Measurements from ENCODE around the gene CCN6.

Gene CCN6

DNA sequence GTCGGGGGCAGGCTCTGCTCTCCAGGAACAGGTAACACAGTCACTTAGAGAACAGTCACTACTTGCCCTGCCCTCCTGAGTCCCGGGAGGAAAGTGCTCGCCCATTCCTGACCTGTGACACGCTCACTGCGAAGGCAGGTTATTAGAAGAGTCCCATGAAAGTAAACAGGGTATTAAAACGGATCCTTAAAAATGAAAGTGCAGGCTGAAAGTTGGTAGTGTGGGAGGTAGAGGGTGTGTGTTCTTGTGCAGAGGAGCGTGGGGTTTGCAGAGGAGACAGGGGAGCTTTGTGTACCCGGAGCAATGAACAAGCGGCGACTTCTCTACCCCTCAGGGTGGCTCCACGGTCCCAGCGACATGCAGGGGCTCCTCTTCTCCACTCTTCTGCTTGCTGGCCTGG is at the start of gene CCN6:
CCN6 (plus strand) TSS at position 104 of the 400 bp plus-strand sequence; CDS start at position 358, 254 bp downstream.
- no peak for DNase-seq (ENCODE audit: low read depth in 2 of 2)

DNA sequence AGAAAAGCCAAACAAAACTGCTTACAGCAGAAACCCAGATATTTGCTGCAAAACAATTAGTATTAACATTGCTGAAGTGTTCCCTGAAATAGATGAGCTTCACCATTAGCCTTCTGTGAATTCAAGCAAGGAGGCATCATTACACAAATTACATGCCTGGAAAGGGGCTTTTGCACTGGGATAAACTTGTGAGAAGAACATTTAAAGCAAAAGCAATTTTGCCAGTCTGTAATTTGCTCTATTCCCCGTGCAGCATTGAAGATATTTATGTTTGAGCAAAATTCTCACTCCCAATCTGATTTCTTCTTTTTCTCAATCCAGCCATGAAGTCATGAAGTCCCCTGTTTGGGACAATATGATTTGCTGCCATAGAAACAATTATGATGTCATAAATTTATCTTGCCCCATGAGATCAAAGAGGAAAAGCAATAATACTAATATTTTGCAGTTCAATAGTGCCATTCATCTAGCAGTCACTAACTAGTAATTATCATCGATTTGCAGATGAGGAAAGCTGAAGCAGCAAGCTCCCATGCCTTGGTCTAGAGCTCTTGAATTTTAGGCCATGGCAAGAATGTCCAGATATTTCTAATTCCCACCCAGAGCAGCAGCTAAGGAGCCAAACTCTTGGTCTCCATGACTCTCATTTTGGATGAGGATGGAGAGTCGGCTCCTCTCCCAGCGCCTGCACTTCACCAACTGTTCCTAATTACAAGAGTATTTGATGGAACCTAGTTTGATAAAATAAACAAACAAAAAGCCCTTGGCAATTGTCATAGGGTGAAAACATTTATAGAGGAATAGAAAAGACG is 49.5 kb upstream of the CCN6 start:
- no peak for DNase-seq (ENCODE audit: low read depth in 2 of 2)

DNA sequence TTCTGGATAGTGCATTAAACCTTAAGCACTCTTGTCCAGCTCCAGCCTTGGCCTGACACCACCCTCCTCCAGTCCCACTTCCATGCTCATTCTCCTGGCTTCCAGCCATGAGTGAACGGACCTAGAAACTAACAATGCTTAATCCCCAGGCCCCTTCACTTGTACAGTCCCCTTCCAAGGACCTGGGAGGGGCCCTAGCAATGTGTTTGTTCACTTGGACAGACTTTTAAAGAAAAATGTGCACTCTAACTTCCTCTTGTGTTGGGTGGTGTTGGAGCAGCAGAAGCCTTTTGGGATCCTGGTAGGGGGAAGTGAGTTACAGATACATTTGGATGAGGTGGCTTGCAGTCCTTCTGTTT is 48.9 kb upstream of the CCN6 start:
- DNase-seq (ENCODE audit: low read depth in 2 of 2), result no peak

DNA sequence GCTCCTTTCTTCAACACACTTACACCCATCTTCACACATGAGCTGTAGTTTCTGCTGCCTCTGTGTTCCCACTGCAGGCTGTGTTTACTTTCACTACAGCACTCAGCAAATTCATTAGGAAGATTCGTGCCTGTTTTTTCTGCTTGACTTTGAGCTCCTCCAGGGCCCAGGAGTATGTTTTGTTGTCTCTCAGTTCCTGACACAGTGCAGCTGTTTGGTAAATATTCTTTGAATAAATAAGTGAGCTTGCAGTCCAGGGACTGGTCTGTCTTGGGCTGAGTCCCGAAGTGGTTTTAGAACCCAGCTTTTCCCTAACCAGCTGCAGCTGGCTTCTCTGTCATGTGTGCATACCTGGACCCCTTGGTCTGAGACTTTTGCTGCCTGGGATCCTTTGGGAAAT is 46.6 kb upstream of the CCN6 start:
- DNase-seq (ENCODE audit: low read depth in 2 of 2), result no peak

DNA sequence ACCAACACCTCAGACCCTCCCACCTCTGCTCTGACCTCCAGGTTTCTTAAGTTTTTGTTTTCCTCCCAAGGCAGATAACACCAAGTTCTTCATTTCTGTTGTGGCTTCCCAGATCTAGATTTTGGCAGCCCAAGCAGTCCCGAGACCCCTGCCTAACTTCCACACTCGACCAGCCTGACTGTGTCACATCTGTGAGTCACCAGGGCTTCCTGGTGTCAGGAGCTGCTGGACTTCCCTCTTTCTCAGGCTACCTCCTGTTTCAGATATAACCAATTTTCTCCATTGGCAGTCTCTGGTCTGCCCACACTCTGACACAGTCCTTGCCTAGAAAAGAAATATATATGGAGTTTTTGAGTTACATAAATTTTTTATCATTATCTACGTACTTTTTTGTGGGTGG is 46.1 kb upstream of the CCN6 start:
- no peak for DNase-seq (ENCODE audit: low read depth in 2 of 2)

DNA sequence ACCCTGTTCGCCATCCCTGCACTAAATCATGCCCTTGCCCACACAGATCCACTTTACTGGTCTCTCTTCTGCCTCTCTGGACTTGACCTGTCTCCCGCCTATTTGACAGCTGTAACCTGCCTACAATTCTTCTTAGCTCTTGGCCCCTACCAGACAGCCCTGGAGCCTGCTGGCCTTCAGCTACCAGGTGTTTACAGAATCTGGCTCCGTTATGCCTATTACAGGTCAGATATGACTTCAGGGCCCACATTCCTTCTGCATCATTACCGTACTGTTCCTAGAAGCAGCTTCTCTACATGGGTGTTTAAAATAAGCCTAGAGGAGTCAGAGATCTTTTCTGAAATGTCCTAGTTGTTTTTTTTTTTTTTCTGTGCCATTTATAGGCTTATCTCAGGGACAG is 45.4 kb upstream of the CCN6 start:
- DNase-seq (ENCODE audit: low read depth in 2 of 2), result no peak

DNA sequence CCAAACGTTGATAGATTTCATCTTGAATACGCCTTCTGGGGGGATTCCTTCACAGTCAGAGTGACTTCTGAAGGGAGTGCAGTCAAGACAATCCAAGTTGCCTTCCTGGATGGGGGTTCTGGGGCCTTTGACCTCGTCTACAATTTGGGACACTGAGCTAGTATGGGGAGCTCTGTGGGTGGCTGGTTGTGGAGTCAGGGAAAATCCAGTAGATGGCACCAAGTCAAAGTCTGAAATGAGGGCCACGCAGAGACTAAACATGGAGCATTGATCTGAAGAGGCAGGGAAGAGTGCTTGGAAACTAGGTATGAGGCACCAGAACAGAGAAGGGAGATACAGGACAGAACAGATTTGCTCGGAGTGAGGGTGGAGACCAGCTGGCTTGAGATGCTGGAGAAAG is 43.6 kb upstream of the CCN6 start:
- DNase-seq (ENCODE audit: low read depth in 2 of 2), result no peak

DNA sequence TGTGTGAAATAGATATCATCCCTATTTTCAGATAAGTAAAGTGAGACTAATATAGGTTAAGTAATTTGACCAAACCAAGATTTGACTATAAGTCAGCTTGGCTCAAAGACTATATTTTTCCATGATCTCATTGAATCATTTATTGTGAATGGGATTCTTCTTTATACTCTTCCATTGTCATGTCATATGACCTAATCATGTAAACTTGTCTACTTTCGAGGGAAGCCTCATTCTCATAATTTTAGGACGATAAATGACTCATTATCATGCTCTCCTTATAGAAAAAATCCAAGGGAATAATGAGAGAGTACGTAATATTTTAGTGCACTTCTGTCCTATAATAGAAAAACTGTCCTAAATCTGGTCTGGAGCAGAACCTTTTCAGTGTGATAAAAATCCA is 40.9 kb upstream of the CCN6 start:
- no peak for DNase-seq (ENCODE audit: low read depth in 2 of 2)

DNA sequence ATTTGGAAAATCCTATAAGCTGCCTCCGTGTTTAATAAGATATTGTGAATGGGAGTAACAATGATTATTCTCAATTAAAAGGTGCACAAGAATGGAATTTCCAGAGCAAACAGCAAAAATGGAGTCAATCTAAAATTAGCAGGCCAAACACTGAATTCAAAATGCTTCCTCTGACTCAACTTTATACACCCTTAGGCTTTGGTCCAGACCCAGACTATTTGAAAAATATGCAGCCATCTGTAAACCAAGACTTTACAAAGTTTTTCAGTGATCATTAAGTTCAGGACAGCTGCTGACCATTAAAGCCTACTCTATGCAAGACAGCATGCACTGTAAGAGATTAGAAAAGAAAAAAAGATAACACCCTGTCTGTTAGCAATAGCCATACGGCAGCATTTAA is 39.4 kb upstream of the CCN6 start:
- no peak for DNase-seq (ENCODE audit: low read depth in 2 of 2)

DNA sequence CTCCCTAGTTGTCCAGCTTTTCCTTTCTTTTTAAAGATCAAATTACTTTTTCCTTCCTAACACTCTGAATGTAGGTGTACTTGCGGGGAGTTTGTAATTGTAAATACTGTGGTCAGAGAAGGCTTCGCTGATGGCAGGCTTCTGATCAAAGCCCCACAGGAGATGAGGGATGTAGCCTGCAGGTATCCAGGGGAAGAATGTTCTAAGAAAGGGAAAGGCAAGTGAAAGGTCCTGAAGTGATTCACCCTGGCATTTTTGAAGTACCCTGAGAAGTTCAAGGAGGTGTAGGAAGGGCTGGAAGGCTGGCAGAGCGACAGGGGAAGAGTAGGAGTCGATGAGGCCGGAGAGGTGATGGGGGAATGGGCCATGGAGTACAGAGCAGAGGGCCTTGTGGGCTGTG is 38.2 kb upstream of the CCN6 start:
- DNase-seq (ENCODE audit: low read depth in 2 of 2), result no peak

DNA sequence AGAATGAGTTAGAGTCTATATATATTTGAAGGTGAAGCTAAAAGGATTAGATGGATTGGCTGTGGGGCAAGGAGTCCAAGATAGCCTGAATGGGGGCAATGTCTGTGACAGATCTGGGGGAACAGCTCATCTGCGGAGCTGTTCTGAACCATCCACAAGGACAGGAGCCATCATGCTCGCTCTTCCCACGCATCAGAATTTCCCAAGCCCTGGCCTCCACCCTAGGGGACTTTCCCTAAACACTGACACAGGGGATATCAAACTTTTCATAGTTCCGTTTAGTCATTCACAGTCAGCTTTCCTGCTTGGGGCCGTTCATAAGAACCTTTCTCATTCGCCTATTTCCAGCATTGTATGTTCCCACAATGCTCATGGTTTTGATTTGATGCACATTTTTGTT is 37.6 kb upstream of the CCN6 start:
- no peak for DNase-seq (ENCODE audit: low read depth in 2 of 2)

DNA sequence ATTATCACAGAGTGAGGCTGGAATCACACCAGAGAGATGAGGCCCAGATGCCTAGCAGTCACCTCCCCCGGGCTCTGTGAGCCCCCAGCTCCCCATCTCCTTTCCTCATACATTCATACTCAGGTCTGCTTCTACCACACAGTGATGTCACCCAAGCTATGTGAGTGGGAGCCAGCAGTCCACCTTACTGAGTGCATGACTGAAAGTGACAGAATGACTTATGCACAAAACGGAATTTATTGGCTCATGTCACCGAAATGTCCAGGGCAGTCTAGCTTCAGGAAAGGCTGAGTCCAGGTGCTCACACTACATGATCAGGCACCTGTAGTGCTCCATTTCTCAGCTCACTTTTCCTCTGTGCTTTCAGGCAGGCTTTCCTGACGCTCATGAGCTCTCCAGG is 36.7 kb upstream of the CCN6 start:
- no peak for DNase-seq (ENCODE audit: low read depth in 2 of 2)

DNA sequence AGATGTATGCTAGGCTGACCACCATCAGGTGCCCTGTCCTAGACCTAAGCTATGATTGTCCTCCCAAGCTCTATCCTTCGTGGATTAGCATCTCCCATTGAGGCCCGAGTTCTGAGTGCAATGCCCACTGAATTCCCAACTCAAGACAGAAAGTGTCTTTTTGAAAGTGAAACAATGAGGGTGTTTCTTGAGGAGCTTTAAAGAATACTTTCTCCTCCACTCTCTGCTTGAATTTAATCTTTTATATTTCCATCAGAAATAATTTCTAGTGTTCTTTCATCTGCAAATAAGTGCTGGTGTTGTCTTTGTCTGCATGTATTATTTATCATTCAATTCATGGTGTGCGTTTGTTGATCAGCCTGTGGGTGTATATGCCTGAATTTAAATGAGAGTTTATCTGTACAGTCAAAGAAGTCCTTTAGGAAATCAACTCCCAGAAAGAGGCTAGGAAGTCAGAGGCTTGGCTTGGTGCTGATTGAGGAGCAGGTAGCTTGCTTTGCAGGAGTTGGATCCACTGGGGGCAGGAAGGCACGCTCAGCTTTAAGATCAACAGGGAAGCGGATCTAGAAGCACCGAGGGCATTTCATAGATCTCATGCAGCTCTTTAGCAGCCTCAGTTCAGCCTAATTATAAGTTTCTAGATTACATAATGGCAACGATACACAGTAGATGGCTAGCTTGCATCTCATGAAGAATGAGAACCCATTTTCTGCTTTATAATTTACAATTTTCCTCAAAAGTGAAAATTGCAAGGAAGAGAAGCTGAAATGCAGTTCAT is 36.0 kb upstream of the CCN6 start:
- DNase-seq (ENCODE audit: low read depth in 2 of 2), result no peak

DNA sequence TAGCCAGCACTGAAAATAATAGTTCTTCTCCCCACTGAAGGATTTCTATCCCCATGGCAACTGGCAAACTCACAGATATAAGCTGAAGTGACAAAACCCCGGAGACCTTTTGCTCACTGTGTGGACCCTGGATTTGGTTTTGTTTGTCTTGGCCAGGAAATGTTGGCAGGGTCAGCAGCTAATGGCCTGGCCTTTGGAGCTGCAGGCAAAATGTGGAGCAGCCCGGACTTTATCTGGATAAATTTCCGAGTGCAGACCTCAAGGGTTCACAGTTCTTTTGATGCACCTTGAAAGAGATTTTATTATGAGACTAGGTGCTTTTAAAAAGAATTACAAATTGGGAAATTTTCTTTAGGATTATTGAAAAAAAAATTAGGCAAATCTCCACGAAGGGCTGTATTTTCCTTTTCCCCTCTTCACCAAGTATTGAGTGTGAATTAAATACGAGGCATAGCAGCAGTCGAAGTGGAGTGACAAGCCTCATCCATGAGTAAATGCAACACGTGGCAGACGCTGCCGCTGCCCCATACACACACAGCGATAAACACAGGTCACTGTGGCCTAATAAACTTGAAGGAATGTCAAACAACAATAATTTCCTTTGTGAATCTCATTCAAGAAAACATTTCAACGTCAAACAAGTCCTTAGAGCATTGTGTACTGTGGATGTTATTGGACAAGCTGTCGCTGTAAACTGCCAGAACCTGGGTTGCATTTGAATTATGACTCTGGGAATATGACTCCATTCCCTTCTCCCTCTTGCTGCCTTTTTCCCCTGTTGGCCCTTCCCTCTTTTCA is 35.1 kb upstream of the CCN6 start:
- DNase-seq (ENCODE audit: low read depth in 2 of 2), result no peak

DNA sequence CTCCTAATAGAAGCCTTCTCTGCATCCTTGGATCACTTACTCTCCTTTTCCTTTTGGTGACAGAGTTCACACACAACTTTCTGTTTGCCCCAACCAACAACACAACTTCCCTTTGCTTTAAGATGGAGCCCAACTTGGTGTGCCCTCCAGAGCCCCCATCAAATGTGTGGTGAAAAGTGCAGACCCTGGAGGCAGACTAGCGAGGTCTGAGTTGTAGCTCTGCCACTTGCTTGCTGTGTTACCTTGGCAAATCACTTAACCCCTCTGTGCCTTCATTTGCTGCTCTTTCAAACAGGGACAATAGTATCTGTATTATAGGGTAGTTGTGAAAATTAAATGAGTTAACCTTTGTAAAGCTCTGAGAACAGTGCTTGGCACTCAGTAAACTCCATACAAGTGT is 34.3 kb upstream of the CCN6 start:
- no peak for DNase-seq (ENCODE audit: low read depth in 2 of 2)

DNA sequence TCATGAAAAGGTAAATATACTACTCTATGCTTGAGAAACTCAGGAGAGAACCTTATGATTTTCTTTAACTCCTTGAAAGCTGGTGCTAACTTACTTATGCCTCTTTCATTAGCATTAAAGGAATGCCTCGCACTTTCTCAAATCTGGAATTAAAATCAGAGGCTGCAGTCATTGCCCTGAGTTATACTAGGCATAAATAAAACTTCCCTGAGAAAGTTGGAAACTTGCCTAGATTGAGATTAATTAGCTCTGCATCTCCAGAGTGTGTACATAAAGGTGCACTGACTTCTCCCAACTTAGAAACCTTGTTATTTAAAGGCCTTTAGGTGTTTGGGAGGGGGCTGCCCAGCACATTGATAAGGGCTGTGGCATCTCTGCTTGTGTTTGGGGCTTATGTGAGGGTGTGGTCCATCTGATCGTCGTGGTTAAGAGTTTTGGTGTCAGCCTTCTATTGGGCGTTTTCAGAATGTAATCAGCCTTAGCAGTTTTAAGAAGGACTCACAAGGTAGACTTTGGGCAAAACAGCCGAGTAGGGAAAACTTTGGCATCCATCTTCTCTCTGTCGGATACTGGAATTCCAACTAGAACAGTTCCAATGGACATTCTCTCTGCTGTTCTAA is 32.1 kb upstream of the CCN6 start:
- no peak for DNase-seq (ENCODE audit: low read depth in 2 of 2)

DNA sequence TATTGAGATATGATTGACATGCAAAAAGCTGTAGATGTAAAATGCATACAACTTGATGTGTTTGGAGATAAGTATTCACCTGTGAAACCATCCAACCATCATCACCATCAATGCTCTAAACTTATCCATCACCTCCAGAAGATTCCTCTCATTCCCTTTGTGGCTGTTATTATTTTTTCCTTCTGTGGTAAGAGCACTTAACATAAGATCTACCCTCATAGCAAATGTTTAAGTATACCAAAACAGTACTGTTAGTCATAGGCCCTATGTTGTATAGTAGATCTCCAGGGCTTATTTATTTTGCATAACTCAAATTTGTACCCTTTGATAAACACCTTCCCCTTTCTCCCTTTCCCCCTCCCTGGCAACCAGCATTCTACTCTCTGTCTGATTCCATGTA is 31.2 kb upstream of the CCN6 start:
- DNase-seq (ENCODE audit: low read depth in 2 of 2), result no peak

DNA sequence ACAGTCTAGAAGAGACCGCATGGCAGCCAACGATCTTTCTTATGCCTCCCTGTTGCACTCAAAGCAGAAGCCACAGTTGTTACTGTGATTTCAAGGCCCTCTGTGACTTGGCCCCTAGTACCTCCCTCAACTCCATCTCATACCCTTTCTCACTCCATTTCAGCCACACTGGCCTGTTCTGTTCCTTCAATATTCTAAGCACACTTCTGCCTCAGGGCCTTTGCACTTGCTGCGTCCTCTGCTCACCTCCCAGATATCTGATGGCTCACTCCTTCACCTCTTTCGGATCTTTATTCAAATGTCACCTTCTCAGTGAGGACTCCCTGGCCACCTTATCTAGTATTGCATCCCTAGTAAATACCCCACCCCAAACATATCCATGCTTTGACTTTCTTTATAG is 29.4 kb upstream of the CCN6 start:
- no peak for DNase-seq (ENCODE audit: low read depth in 2 of 2)

DNA sequence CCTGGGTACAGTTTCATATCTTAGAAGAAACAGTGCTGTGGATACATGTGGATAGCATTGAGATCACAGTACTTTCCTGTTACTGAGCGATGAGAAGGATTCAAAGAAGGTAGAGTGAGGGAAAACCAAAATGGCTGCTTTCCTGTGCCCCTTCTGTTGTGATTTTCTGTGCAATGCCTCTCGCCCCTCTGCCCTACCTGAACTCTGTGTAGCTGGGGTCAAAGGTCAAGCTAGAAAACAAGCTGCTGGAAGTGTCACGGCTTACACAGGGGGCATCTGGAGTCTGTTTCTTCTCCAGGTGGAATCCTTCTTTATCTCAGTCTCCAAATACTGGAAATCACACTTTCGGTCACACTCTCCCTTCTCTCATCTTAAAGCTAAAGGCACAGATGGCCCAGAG is 27.0 kb upstream of the CCN6 start:
- no peak for DNase-seq (ENCODE audit: low read depth in 2 of 2)

DNA sequence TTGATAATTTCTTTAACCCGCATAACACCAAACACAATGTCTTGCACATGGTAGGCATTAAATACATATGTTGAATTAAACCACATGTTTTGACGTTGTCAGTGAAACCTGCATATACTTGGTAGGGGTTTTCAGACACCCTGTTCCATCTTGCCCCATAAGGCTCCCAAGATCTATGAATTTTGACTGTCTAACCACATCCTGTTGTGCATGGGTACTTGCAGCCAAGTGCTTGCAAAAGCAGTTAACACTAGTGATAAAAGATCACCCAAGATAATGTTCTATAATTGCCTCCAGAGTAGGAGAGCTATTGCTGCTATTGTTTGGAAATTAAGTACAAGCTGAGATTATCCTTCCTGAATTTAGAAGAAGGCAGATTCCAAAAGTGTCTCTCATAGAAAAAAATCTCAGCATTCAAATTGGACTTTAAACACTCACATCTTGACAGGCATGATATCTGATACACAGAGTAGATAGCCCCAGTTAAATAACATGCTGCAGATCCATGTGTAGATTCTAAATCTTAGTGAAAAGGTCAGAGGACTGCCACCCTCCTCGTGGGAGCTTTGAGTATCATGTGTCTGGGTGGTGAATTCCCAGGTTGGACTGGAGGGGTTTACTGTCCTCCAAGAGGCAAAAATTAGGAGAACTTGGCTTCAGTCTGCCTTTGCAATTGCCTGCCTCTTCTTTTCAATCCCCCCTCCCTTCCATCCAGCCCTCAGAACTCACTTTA is 25.8 kb upstream of the CCN6 start:
- peak in 1 of 2 donors; percentile 4 for DNase-seq (ENCODE audit: low read depth in 2 of 2)

DNA sequence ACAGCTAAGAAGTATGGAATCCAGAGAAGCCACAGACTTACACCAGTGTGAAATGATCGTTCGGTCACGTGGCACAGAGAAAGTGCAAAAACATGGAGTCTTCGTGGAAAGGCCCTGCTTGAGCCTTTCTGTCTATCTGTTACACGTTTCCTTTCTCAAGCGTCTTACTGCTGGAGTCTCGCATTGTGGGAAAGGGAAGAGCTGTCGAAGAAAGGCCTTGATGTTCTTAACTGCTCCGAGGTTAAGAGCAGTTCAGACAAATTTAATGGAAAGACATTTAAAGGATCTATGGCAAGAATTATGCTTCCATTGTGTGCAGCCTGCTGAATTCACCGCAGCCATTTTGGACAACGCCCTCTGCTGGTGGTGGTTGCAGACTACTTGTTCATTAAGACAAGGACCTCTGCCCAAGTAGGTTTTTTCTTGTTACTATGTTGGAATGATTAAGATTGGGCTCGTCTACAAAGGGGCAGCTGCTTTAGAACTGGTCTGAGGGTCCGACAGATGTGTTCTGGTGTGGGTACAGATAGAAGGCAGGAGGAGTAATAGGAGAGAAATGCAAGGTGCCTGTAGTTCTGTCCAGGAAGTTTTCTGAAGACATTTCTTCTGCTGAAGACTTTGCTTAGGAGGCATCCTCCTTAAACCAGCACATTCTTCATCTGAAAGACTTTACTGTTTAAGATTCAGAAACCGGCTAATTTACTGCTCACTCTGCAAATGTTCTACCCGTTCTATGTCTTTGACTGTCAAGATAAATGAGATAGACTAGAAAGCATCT is 24.7 kb upstream of the CCN6 start:
- DNase-seq (ENCODE audit: low read depth in 2 of 2), result peak; percentile 27 to 36

Measured in stimulated activated CD8-positive, alpha-beta memory T cell treated with anti-CD3 and anti-CD28 coated beads, Interleukin-2, amount 100 ng/mL, for 1 hour (primary cell).